ENCODE results near the gene ANKRA2.

DNA sequence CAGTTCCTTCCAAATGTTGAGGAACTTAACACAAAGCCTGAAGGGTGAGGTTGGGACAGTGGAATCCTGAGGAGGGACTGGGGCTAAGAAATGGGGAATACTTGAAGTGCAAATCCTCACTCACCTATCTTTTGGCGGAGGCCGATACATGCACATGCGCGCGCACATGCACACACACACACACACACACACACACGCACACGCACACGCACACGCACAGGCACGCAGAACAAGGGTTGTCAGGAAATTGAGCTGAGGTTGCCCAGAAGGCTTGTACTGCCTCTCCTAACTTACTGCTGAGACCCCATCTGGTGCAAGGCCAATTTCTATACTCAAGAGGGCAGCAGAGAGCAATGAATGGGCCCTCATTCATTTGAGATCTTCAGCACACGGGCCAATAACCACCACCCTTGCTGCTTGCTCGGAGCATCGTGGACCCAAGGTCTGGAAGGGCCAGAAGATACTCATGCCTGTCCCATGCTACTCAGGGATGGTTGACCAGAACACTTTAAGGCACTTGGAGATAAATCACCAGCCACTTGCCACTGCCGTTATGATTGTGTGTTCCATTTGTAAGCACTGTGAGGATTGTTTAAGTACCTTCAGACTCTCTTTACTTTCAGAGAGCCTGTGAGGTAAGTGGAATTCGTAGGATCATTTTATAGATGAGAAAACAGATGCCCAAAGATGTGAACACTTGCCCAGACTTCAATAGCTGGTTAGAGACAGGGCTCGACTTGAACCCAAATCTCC is 45.7 kb downstream of the ANKRA2 start:
- peak; percentile 65 for TF ChIP-seq CTCF (IDR thresholded peaks at IDR 0.05; ENCODE audit: poor library complexity)
- no peak for TF ChIP-seq EZH2 (IDR thresholded peaks at IDR 0.05; ENCODE audit: borderline replicate concordance)
